Measurements from ENCODE around the gene COL5A1.

- no peak for TF ChIP-seq CTCF (IDR thresholded peaks at IDR 0.05 in 4 of 5, conservative IDR thresholded peaks at IDR 0.05 in 1 of 5)
- no peak for TF ChIP-seq POLR2A (IDR thresholded peaks at IDR 0.05)
Measured at GRCh38 chr9:134777153-134777552, 135.6 kb downstream of the COL5A1 start.
